ENCODE data around the gene IGFN1. TPM values are rescaled to one million over a fixed set of nuclear protein-coding genes. Genes with fewer than 3 reads are reported as not detected.
"Not testable (repeated sequence)": the region's sequence is repeated elsewhere in the genome, so short reads cannot be mapped to it uniquely, and the experiment has no call there.

IGFN1 gene
- total RNA-seq, 1 donor from 2014 or later, result 3.6 TPM

DNA sequence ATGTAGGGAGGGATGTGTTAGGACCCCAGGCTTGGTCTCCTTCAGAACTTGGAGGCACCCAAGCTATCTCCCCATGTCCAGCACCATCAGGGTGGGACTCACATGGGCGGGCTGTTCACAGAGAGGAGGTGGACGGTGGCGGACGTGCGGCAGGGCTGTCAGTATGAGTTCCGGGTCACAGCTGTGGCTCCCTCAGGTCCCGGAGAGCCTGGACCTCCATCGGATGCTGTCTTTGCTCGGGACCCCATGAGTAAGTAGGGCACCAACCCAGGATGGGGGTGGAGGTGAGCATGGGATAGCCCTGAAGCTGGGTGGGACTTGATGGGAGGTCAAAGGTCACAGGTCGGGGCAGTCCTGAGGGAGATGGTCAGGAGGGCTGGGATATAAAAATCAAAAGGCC, 27.8 kb downstream of the IGFN1 start:
- no peak for DNase-seq

DNA sequence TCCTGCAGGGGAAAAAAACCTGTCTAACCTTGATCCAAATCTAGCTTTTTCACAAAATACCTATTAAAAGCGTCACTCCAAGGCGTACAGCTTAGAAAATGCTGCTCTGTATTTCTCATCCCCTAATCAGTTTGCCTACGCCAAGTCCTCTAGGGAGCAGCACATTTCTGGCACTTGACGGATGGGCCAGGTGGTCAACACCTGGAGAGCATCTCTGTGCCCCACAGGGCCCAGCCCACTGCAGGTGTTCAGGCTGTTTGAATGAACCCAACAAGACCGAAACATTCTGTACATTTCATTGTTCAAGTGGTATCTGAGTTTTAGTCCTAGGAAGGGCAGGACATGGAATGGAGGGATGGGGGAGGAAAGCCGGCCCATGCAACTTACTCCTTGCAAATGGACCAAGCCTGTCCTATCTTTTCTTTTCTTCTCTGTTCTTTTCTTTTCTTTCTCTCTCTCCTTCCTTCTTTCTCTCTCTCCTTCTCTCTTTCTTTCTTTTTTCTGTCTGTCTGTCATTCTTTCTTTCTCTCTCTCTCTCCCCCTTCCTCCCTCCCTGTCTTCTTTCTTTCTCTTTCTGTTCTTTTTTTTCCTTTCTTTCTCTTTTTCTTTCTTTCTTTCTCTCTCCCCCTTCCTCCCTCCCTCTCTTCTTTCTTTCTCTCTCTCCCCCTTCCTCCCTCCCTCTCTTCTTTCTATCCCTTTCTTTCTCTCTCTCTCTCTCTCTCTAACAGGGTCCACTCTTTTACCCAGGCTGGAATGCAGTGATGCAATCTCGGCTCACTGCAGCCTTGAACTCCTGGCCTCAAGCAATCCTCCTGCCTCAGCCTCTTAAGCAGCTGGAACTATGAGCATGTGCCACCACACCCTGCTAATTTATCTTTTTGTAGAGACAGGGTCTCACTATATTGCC, 29.1 kb downstream of the IGFN1 start:
- no peak for DNase-seq

DNA sequence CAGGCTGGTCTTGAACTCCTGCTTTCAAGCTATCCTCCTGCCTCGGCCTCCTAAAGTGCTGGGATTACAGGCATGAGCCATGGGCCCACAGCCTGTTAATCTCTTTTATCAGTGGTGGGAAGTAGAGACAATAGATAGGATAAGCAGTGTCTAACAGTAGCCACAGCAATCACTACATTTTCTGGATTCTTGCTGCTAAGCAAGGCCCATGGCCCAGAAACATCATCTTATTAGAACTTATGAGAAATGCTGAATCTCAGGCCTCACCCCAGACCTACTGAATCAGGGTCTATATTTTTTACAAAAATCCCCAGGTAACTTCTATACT, 29.7 kb downstream of the IGFN1 start:
- DNase-seq, result no peak

DNA sequence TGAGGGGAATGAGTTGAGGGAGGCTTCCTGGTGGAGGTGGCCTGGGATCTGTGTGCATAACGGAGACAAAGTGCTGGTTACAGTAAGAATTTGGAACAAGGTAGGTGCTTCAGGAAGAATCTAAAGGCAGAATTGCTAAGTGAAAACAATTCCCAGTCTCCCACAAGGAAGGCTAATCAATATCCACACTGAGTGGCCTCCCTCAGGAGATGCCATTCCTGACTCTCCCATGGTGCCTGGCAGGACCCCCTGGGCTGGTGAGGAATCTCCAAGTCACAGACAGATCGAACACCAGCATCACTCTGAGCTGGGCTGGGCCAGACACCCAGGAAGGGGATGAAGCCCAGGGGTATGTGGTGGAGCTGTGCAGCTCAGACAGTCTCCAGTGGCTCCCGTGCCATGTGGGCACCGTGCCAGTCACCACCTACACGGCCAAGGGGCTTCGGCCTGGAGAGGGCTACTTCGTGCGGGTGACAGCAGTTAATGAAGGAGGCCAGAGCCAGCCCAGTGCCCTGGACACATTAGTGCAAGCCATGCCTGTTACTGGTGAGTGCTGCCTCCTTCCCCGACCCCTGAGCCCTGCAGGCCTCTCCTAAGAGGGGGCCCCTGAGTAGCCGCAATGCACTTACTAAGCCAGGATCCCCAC, 30.7 kb downstream of the IGFN1 start:
- DNase-seq, result no peak

DNA sequence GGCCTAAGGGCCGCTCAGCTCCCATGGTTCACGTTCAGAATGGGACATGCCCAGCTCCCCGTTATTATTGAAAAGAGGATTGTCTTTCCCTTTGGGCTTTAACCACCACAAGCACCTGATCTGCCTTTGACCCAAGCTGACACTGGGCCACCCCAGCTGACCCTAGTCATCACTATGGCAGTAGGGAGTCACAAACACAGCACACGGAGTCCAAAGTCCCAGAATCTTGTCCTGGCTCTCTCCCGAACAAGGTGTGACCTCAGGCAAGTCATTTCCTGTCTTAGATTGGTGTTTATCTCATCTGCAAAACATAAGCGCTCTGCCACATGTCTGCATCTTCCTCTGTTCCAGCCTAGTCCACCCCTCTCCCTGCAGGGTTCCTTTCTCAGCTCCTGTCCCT, 31.5 kb downstream of the IGFN1 start:
- DNase-seq, result no peak

DNA sequence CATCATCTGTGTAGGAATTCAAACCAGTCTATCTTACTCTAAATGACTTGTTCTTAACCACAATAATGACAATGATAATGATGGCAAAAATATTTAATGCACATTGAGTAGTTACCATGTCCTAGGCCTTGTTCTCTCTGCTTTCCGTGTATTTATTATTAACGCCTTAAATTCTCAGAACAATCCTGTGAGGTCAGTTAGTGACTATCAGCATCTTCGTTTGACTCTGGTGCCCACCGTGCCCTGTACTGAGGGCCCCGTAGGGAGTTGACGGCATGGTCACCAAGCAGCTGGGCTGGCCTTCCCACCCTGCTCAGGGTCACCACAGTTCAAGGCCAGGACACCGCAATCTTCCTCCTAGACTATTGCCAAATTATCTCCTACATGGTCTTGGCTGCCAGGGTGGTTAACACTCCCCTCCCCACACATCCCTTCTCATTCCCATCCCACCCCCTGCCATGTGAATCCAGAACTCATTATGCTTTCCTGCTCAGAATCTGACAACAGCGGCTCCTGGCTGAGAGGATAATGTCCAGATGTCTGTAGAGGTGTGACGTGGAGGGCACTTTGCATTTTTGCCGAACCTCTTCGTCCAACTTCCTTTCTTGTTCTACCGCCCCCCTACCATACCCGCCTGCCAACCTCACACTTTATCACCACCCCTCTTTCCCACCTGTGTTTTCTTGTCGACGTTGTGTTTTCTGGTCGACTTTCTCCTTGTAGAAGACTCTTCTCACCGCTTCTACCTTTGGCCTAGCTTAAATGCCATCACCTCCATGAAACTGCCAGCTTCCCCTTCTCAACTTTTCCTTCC, 33.4 kb downstream of the IGFN1 start:
- no peak for DNase-seq

DNA sequence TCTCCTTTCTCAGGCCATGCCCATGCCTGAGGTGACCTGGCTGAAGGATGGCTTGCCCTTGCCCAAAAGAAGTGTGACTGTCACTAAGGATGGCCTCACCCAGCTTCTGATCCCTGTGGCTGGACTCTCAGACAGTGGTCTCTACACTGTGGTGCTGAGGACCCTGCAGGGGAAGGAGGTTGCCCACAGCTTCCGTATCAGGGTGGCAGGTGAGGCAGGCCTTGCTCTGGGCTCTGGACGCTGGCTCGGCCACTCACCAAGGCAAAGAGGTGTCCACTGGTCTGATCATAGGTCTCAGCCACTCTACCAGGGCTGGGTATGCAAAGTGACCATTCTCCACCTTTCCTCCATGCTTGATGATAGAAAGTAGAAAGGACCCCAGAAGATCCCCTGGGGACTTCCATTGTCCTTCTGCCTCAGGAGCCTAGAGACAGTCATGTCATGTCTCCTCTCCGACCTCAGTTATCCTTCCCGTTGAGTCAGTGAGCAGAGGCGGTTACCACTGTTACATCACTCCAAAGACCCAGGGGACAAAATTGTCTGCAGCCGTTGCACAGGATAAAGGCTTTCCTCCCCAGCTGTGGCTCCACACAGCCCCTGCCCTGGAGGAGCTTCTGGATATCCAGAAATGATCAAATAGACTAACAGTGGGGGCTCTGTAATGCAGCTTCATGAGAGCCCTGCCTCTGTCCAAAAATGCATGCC, 34.2 kb downstream of the IGFN1 start:
- no peak for DNase-seq

DNA sequence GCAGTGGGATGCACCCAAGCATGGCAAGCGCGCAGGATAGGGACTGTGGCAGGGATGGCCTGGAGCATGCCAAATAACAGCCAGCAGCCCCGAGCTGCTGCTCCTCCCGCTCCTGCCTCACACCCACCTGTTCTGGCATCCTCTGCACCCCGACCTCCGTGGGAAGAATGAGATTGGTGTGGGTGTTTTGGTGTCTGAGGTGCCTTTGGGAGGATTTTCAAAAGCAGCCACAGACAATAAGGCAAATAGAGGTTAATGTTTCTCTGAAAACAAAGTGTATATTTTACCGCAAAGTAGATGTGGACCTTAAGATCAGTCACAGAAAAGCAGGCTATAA, 35.5 kb downstream of the IGFN1 start:
- no peak for DNase-seq

DNA sequence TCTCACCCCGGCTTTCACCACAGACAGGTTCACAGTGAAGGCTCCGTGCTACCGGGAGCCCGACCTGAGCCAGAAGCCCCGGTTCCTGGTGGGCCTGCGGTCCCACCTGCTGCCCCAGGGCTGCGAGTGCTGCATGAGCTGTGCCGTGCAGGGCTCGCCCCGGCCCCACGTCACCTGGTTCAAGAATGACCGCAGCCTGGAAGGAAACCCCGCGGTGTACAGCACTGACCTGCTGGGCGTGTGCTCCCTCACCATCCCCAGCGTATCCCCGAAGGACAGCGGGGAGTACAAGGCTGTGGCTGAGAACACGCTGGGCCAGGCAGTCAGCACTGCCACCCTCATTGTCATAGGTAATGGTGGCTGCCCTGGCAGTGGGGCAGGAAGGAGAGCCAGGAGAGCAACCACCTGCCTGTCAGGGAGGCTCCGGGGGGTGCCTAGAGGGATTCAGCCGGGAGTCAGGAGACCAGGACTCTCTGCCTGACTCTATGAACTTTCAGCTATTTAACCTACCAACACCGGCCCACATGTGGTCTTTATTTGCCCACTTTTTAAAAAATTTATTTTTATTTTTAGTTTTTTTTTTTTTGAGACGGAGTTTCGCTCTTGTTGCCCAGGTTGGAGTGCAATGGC, 36.4 kb downstream of the IGFN1 start:
- no peak for DNase-seq

DNA sequence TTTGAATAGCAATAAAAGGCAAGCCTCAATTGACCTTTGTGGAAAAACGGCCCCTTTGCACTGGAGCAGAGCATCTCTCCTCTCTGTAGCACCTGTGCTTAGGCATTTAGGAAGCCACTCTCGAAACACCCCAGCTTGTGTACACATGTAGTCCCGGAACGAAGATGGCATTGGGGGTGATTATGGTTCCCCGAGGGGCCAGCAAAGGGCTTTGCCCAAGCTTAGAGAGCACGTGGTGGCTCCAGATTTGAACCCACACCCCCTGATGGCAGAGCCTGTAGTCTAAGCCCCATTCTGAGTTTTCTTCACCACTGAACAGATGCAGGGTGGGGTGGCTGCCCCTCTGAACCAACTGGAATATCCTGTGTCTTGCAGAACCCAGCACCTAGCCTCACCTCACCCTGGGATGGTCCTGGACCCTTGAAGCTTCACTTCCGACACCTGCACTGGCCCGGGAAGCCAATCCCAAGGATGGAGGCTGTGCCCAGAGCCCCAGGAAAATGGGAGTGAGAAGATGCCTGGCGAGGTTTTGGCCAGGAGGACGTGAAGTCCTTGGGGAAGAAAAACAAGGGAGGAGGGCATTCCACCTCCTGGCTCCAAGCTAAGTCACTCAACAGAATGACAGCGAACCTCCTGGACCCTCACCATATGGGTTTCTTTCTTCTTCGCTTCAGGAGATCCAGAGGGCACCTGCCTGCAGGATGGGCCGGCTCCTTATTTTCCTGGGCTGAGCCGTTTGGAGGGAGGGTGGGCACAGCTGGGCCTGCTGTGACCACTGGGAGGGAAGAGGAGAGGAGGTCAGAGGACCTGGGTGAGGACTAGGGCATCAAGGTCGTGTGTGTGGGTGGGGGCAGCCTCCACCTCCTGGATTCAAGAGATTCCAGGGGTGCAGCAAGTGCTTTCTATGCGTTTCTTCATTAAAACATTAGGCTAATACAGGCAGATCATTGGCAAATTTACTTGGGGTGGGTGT, 37.7 kb downstream of the IGFN1 start:
- no peak for DNase-seq

DNA sequence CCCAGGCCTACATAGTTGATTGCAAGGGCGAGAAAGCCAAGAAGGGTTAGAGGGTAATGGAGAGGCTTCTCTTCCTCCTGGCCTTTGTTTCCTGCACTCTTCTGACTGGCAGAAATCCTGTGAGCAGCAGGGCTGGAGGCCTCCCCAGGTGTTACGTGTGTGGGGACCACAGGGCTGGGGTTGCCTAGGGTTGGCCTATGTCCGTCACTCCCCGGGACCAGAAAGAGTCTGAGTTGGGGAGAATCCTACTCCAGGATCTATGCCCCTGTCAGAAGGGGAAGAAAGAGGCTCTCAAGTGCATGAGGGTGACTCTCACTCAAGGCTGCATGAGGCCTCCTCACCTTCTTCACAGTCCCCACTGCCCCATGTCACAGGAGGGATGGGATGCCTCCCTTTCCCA, 38.5 kb downstream of the IGFN1 start:
- DNase-seq, result no peak

DNA sequence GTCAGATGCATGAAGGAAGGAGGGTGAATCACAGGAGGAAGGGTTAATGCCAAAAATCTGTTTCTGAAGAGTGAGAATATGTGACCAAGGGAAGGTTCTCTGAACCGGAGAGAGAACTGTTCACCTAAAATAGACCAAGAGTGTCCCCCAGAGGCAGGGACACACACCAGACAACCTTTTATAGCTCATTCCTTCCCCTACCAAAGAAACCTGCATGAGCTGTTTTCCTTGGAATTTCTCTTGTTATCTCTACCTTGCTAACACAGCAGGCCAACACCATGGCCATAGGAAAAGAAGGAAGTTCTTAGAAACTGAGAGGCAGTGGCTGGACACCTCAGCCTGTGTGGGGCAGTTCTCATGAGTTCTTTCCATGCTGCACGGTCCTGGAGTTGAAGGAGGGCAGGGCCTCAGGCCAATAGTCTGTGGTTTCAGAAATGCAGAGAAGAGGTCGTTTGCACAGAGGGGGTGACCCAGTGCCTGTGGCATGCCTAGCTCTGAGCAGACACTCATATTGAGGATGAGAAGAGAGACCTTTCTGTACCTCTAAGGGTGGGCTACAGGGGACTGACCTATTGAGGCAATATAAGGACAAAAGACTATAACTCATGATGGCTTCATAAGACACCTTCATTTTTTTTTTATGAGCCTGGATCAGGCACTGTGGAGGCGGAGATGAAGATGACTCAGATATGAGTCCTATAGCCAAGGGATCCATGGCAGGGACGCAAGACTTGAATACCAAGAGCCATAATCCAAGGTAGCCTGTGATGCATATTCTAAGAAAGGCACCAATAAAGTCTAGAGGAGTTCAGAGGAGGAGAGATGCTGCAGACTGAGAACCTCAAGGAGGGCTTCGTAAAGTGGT, 39.4 kb downstream of the IGFN1 start:
- DNase-seq, result no peak

DNA sequence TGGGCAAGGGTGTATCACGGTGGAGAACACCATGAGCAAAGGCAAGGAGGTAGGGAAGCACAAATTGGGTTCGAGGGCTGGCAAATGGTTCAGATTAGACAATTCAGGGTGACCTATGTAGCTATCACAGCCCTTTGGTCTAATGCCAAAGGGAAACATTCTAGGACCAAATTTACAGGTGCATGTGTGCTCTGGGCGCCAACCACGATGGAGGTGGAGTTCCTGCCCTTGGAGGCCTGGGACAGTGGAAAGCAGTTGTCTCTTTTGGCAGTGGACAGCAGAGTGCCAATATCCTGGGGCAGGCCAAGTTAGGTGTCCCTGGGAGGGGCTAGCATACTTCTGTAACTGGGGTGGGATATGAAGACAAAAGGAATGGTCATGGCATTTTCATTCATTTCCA, 40.1 kb downstream of the IGFN1 start:
- DNase-seq, result no peak

DNA sequence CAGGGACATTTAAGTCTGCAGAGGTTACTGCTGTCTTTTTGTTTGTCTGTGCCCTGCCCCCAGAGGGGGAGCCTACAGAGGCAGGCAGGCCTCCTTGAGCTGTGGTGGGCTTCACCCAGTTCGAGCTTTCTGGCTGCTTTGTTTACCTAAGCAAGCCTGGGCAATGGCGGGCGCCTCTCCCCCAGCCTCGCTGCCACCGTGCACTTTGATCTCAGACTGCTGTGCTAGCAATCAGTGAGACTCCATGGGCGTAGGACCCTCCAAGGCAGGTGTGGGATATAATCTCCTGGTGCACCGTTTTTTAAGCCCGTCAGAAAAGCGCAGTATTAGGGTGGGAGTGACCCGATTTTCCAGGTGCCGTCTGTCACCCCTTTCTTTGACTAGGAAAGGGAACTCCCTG, 49.0 kb downstream of the IGFN1 start:
- DNase-seq, result not testable (repeated sequence)

DNA sequence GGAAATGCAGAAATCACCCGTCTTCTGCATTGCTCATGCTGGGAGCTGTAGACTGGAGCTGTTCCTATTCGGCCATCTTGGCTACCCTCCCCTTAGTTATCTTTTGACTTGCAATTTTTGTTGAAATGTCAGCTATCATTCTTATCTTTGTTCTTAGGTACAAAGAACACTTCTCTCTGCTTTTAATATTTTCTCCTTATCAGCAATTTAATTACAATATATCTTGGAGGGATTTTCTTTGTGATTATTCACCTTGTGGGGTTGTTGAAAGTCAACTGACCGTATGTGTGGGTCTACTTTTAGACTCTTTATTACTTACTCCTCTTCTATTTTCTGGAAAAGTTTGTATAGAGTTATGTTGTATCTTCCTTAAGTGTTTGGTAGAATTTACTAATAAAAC, 49.5 kb downstream of the IGFN1 start:
- no peak for DNase-seq

DNA sequence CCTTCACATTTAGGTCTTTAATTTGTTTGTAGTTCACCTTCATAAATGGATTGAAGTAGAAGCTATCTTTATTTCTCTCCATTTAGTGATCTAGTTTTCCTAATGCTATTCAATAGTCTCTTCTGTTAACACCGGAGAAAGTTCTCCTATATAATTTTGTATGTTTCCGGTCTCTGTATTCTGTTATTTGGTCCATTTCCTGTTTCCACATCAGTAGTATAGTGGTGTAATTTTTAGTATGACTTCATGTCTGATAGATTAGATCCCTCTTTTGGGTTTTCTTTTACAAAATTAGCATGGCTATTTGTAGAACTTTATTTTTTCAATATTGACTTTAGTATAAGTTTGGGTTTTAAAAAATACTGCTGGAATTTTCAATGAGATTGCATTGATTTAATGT, 51.1 kb downstream of the IGFN1 start:
- DNase-seq, result no peak

DNA sequence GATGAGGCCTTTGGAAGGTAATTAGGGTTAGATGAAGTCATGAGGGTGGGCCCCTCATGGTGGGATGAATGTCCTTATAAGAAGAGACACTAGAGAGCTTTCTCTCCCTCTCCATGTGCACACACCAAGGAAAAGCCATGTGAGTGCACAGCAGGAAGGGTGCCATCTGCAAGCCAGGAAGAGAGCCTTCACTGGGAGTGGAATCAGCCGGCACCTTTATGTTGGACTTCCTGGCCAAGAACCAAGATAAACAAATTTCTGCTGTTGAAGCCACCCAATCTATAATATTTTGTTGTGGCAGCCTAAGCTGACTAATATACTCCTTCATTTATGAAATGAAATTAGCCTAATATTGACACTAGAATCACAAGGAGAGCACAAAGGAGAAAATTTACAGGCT, 54.5 kb downstream of the IGFN1 start:
- DNase-seq, result no peak

DNA sequence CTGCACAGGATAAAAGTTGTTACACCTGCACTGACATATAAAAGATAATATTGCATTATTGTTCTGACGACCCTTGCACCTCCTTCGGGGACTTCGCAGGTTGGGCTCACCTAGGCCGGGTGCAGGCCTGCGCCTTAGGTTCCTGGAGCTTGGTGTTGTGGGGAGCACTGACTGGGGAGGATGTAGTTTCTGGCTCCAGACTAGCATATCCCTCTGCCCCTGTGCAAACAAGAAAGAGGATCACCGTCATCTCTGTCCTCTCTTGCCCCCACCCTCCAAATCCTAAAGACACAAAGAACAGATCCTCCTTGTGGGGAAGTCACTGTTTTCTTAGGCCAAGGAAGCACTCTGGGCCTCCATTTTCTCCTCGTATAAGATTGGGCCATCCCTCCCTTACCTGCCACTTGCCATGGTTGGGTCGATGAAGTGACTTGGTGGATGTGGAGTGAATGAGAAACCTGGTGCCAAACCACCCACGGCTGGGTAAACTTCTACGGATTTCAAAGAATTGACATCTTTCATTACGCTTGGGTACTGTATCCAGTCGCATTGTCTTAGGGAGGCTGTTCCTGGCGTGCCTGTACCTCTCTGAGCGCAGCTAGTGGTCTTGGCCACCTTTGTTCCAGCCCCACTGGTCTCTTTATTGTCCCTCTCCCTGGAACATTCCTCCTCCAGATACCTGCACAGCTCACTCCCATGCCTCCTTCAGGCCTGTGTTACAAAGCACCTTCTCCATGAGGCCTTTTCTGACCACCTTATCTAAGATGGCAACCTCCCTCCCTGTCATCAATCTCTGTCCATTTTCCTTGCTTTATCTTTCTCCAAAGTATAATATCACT, 58.3 kb downstream of the IGFN1 start:
- no peak for DNase-seq
